HepG2 (cell line): ENCODE results near the gene RELL1. TPM values are rescaled to one million over a fixed set of nuclear protein-coding genes. Genes with fewer than 3 reads are reported as not detected.

ENCODE experiments used
- ATF7 ChIP-seq, 2 experiments: fragments of 450-650 bp in 1 of 2; sonication (generic) in 1 of 2; formaldehyde crosslinking in 1 of 2; IDR thresholded peaks; 2 replicates each; pipeline versions ENCODE4 v1.4.0 to v1.6.1; 2016 to 2020; ENCODE audit warnings: antibody characterized with exemption in 1 of 2, mild to moderate bottlenecking in 1 of 2, missing genetic modification reagents in 1 of 2
- CCDC6 ChIP-seq: sonication (generic); formaldehyde crosslinking; IDR thresholded peaks from 2 replicates; pipeline ENCODE4 v1.8.1; 2022; ENCODE audit warnings: mild to moderate bottlenecking, missing genetic modification reagents, moderate library complexity
- DPF2 ChIP-seq: sonication (generic); formaldehyde crosslinking; IDR thresholded peaks from 2 replicates; pipeline ENCODE4 v1.4.0; 2020; ENCODE audit warnings: mild to moderate bottlenecking, low read depth, missing genetic modification reagents, borderline replicate concordance
- EED ChIP-seq: sonication (generic); formaldehyde crosslinking; IDR thresholded peaks from 2 replicates; pipeline ENCODE4 v1.5.0; 2020; ENCODE audit warnings: mild to moderate bottlenecking, missing genetic modification reagents
- ETV5 ChIP-seq: IDR thresholded peaks from 2 replicates; pipeline ENCODE4 v1.6.1; 2018; ENCODE audit warnings: missing biosample characterization, missing genetic modification reagents, inconsistent platforms, borderline replicate concordance
- KDM5A ChIP-seq: fragments of 200-600 bp; sonication (generic); IDR thresholded peaks from 2 replicates; pipeline ENCODE4 v1.7.0; 2018; ENCODE audit warnings: antibody characterized with exemption, mild to moderate bottlenecking, low read length, borderline replicate concordance
- MTF1 ChIP-seq: sonication (generic); formaldehyde crosslinking; IDR thresholded peaks from 2 replicates; pipeline ENCODE4 v1.5.0; 2020; ENCODE audit warnings: missing genetic modification reagents
- PAF1 ChIP-seq: IDR thresholded peaks from 2 replicates; pipeline ENCODE4 v1.6.1; 2016; ENCODE audit warnings: missing genetic modification reagents, missing compliant biosample characterization
- SP5 ChIP-seq: IDR thresholded peaks from 2 replicates; pipeline ENCODE4 v1.6.1; 2016; ENCODE audit warnings: low read depth, borderline replicate concordance
- TCF7L2 ChIP-seq: IDR thresholded peaks from 2 replicates; pipeline ENCODE4 v1.6.1; 2011; ENCODE audit warnings: mild to moderate bottlenecking, low read depth, low read length, moderate library complexity
- ZC3H13 ChIP-seq: sonication (generic); formaldehyde crosslinking; IDR thresholded peaks from 2 replicates; pipeline ENCODE4 v1.8.1; 2023; ENCODE audit warnings: mild to moderate bottlenecking, missing genetic modification reagents, moderate library complexity
- ZKSCAN5 ChIP-seq: sonication (generic); formaldehyde crosslinking; IDR thresholded peaks from 2 replicates; pipeline ENCODE4 v1.5.1; 2020; ENCODE audit warnings: mild to moderate bottlenecking, missing genetic modification reagents
- ZNF234 ChIP-seq: sonication (generic); formaldehyde crosslinking; conservative IDR thresholded peaks from 2 replicates; pipeline ENCODE4 v1.5.1; 2020; ENCODE audit warnings: mild to moderate bottlenecking, missing genetic modification reagents
- ZNF644 ChIP-seq: IDR thresholded peaks from 2 replicates; pipeline ENCODE4 v1.6.1; 2016; ENCODE audit warnings: low read depth
- polyA plus RNA-seq, 8 experiments: library from polyadenylated mRNA; depleted of rRNA in 3 of 8; stranded (reverse) in 7 of 8; unstranded in 1 of 8; fragments of >200 nt; fragmentation: Illumina TruSeq in 4 of 8; extraction: Trizol in 4 of 8; gene quantifications; 2 replicates each; pipeline versions ENCODE4 v1.2.1 to v1.2.3, GENCODE V29; 2011 to 2016; ENCODE audit warnings: low read depth in 4 of 8, missing spikeins in 1 of 8, mixed read lengths in 1 of 8; ENCODE audit not compliant: insufficient read depth in 1 of 8
- total RNA-seq, 5 experiments: library from RNA; depleted of rRNA; stranded (reverse); fragments of >200 nt; fragmentation: Illumina TruSeq; extraction: Trizol; gene quantifications; 2 replicates each; pipeline ENCODE4 v1.2.3, GENCODE V29; 2016; ENCODE audit warnings: low read depth in 1 of 5
- TF ChIP-seq, protein P1 (sequence below): sonication (generic); formaldehyde crosslinking; IDR thresholded peaks from 2 replicates; pipeline ENCODE4 v1.9.0; 2021; ENCODE audit warnings: missing genetic modification reagents, borderline replicate concordance
- TF ChIP-seq, protein P2 (sequence below): sonication (generic); formaldehyde crosslinking; IDR thresholded peaks from 2 replicates; pipeline ENCODE4 v1.4.0; 2020; ENCODE audit warnings: missing genetic modification reagents
- TF ChIP-seq, protein P3 (sequence below): IDR thresholded peaks from 2 replicates; pipeline ENCODE4 v1.6.1; 2016; ENCODE audit warnings: low read depth, missing genetic modification reagents, missing compliant biosample characterization
- TF ChIP-seq, protein P4 (sequence below): sonication (generic); formaldehyde crosslinking; conservative IDR thresholded peaks from 2 replicates; pipeline ENCODE4 v1.4.0; 2020; ENCODE audit warnings: missing genetic modification reagents
- TF ChIP-seq, protein P5 (sequence below): IDR thresholded peaks from 2 replicates; pipeline ENCODE4 v1.6.1; 2018; ENCODE audit warnings: missing genetic modification reagents

Gene RELL1
- total and polyA plus RNA-seq, 2 of the 13 experiments (the other 11 are each of a cell fraction or from before 2014, with no cell fraction given): 8.4 to 58.4 TPM

DNA sequence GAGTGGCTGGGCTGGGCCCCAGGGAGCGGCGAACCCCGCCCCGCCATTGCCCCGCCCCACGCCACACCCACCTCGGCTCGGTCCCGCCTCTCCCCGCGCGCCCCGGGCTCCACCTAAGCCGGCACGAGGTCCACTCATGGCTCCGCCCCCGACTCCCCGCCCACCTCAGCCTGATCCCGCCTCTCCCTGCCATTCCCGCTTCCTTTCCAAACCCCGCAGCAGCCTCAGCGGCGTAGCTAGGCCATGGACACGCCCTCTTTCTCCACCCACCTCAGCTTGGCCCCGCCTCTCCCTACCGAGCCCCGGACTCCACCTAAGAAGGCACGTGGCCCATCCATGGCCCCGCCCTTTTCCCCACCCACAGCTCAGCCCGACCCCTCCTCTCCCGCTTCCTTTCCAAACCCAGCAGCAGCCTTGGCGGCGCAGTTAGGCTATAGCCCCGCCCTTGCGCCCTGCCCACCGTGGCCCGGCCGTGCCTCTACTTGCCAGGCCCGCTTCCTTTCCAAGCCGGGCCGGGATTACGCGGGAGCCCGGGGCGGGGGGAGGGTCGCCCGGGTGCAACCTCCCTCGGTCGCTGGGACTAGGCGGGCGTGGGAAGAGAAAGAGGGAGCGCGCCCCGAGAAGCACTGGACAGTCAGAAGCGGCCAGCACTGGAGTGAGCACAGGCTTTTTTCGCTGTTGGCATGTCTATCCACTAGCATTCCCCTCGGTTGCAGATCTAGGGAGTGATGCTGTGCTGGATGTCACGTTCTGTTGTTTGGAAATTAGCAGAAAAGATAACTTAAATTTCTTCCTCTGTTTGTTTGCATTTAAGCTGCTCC is at the start of gene RELL1 (continued):
- TF ChIP-seq ATF7 (IDR thresholded peaks at IDR 0.05) (no peak), ATF7 (CRISPR knock-in tag; IDR thresholded peaks at IDR 0.05) (no peak), KDM5A (no peak), DPF2 (no peak), ZNF644 (CRISPR knock-in tag) (0 out of 2 replicates have a peak, but pooled peaks have one; percentile 24), ZC3H13 (CRISPR knock-in tag) (no peak), PAF1 (no peak), CCDC6 (0 out of 2 replicates have a peak, but pooled peaks have one; percentile 59), TCF7L2 (no peak), SP5 (CRISPR knock-in tag) (peak; percentile 86), ETV5 (no peak), MTF1 (CRISPR knock-in tag) (no peak), EED (CRISPR knock-in tag) (0 out of 2 replicates have a peak, but pooled peaks have one; percentile 15), ZNF234 (CRISPR knock-in tag) (0 out of 2 replicates have a peak, but pooled peaks have one; percentile 28), ZKSCAN5 (CRISPR knock-in tag) (no peak)
- TF ChIP-seq, protein P1, sequence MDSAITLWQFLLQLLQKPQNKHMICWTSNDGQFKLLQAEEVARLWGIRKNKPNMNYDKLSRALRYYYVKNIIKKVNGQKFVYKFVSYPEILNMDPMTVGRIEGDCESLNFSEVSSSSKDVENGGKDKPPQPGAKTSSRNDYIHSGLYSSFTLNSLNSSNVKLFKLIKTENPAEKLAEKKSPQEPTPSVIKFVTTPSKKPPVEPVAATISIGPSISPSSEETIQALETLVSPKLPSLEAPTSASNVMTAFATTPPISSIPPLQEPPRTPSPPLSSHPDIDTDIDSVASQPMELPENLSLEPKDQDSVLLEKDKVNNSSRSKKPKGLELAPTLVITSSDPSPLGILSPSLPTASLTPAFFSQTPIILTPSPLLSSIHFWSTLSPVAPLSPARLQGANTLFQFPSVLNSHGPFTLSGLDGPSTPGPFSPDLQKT (CRISPR knock-in tag): no peak
- TF ChIP-seq, protein P2, sequence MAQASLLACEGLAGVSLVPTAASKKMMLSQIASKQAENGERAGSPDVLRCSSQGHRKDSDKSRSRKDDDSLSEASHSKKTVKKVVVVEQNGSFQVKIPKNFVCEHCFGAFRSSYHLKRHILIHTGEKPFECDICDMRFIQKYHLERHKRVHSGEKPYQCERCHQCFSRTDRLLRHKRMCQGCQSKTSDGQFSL (CRISPR knock-in tag): no peak
- TF ChIP-seq, protein P3, sequence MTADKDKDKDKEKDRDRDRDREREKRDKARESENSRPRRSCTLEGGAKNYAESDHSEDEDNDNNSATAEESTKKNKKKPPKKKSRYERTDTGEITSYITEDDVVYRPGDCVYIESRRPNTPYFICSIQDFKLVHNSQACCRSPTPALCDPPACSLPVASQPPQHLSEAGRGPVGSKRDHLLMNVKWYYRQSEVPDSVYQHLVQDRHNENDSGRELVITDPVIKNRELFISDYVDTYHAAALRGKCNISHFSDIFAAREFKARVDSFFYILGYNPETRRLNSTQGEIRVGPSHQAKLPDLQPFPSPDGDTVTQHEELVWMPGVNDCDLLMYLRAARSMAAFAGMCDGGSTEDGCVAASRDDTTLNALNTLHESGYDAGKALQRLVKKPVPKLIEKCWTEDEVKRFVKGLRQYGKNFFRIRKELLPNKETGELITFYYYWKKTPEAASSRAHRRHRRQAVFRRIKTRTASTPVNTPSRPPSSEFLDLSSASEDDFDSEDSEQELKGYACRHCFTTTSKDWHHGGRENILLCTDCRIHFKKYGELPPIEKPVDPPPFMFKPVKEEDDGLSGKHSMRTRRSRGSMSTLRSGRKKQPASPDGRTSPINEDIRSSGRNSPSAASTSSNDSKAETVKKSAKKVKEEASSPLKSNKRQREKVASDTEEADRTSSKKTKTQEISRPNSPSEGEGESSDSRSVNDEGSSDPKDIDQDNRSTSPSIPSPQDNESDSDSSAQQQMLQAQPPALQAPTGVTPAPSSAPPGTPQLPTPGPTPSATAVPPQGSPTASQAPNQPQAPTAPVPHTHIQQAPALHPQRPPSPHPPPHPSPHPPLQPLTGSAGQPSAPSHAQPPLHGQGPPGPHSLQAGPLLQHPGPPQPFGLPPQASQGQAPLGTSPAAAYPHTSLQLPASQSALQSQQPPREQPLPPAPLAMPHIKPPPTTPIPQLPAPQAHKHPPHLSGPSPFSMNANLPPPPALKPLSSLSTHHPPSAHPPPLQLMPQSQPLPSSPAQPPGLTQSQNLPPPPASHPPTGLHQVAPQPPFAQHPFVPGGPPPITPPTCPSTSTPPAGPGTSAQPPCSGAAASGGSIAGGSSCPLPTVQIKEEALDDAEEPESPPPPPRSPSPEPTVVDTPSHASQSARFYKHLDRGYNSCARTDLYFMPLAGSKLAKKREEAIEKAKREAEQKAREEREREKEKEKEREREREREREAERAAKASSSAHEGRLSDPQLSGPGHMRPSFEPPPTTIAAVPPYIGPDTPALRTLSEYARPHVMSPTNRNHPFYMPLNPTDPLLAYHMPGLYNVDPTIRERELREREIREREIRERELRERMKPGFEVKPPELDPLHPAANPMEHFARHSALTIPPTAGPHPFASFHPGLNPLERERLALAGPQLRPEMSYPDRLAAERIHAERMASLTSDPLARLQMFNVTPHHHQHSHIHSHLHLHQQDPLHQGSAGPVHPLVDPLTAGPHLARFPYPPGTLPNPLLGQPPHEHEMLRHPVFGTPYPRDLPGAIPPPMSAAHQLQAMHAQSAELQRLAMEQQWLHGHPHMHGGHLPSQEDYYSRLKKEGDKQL (CRISPR knock-in tag): no peak
- TF ChIP-seq, protein P4, sequence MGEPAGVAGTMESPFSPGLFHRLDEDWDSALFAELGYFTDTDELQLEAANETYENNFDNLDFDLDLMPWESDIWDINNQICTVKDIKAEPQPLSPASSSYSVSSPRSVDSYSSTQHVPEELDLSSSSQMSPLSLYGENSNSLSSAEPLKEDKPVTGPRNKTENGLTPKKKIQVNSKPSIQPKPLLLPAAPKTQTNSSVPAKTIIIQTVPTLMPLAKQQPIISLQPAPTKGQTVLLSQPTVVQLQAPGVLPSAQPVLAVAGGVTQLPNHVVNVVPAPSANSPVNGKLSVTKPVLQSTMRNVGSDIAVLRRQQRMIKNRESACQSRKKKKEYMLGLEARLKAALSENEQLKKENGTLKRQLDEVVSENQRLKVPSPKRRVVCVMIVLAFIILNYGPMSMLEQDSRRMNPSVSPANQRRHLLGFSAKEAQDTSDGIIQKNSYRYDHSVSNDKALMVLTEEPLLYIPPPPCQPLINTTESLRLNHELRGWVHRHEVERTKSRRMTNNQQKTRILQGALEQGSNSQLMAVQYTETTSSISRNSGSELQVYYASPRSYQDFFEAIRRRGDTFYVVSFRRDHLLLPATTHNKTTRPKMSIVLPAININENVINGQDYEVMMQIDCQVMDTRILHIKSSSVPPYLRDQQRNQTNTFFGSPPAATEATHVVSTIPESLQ (CRISPR knock-in tag): no peak
- TF ChIP-seq, protein P5, sequence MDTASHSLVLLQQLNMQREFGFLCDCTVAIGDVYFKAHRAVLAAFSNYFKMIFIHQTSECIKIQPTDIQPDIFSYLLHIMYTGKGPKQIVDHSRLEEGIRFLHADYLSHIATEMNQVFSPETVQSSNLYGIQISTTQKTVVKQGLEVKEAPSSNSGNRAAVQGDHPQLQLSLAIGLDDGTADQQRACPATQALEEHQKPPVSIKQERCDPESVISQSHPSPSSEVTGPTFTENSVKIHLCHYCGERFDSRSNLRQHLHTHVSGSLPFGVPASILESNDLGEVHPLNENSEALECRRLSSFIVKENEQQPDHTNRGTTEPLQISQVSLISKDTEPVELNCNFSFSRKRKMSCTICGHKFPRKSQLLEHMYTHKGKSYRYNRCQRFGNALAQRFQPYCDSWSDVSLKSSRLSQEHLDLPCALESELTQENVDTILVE (CRISPR knock-in tag): no peak
